Activated T-helper 1 cell treated with anti-CD3 and anti-CD28 coated beads, Interleukin-2, amount 50 U/mL, for 16 hours (primary cell): ENCODE results near the gene CD58.
"Not testable (repeated sequence)": the region's sequence is repeated elsewhere in the genome, so short reads cannot be mapped to it uniquely, and the experiment has no call there.

ENCODE experiments used
- DNase-seq, 2 donors: peaks; one replicate each; pipeline ENCODE4 v3.0.0-alpha.2; 2020; ENCODE audit warnings: low read depth in 1 of 2, low spot score in 1 of 2

The CD58 gene

GRCh38 chr1:116571215-116571919 lies 541 bp upstream of the CD58 start:
- no peak for DNase-seq

GRCh38 chr1:116569776-116570357 lies 959 bp downstream of the CD58 start:
- peak; percentile 20 to 48 for DNase-seq

GRCh38 chr1:116569381-116569670 lies 1.5 kb downstream of the CD58 start:
- no peak for DNase-seq

- no peak for DNase-seq
Measured at GRCh38 chr1:116568662-116569380, 2.0 kb downstream of the CD58 start.

- DNase-seq: no peak
Measured at GRCh38 chr1:116567790-116568661, 2.8 kb downstream of the CD58 start.

DNA sequence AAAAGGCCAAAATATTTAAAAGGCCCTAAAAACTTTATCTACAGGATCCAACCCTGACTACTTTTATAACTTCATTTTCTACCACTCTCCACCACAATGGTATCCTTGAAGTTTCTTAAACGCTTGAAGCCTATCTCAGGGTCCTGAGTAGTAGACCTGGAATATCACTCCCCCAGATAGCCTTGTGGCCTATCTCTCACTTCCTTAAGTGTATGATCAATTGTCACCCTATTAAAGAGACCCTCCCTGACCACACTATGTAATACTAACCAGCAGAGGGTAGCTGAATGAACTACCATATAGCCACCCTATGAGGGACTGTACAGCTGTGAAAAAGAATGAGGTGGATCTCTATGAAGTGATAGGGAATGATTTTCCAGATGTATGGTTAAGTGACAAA lies 5.6 kb downstream of the CD58 start:
- DNase-seq: no peak

DNA sequence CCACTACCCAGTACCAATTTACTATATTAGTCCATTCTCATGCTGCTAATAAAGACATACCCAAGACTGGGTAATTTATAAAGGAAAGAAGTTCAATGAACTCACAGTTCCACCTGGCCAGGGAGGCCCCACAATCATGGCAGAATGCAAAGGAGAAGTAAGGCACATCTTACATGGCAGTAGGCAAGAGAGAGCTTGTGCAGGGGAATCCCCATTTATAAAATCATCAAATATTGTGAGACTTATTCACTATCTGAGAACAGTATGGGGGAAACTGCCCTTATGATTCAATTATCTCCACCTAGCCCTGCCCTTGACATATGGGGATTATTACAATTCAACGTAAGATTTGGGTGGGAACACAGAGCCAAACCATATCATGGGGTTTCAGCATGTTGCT lies 6.4 kb downstream of the CD58 start:
- DNase-seq: no peak

DNA sequence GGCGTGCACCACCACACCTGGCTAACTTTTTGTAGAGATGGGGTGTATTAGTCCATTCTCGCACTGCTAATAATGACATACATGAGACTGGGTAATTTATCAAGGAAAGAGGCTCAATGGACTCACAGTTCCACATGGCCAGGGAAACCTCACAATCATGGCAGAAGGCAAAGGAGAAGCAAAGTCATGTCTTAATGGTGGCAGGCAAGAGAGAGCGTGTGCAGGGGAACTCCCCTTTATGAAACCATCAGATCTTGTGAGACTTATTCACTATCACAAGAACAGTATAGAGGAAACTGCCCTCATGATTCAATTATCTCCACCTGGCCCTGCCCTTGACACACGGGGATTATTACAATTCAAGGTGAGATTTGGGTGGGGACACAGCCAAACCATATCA lies 8.4 kb downstream of the CD58 start:
- not testable (repeated sequence) for DNase-seq

GRCh38 chr1:116561563-116561962 lies 9.3 kb downstream of the CD58 start:
- DNase-seq: no peak

- no peak for DNase-seq
Measured at GRCh38 chr1:116560704-116561490, 9.9 kb downstream of the CD58 start.

DNA sequence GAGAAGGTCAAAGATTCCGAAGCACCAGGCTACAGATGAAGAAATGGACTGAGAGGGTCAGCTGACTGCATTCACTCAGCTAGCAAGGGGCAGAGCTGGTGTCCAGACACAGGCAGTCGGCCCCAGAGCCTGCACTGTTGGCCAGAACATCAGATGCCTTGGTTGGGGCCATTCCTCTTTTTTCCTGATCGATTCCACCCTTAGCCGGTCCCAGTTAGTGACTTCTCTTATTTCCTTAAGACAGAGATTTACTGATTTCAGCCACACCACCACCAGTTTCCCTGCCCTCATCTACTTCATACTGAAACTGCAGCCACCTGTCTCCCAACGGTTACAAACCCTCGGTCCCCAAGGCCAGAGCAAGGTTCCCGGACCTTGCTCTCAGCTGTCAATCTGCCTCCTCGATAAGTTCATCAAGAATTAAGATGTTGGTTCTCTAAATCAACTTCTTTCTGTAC lies 11.5 kb downstream of the CD58 start:
- DNase-seq: no peak

- no peak for DNase-seq
Measured at GRCh38 chr1:116558571-116558970, 12.3 kb downstream of the CD58 start.

DNA sequence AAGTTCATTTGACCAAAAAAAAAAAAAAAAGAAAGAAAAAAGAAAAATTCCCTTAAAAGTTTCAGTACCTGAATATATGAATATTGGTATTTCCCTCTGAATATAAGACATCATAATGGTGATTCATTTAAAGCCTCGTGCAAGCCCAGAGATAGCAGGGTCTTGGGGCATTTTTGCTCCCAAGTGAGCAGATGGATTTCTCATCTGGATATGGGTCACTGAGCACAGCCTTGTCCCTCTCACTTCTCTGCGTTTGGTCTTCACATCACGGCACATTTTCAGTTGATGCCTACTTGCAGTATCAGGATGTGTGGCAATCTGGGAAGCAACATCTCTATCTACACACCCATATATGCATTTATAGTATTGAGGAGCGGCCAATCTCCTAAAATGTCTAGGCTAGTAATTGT lies 12.7 kb downstream of the CD58 start:
- DNase-seq: no peak

- no peak for DNase-seq
Measured at GRCh38 chr1:116557323-116557878, 13.4 kb downstream of the CD58 start.

DNA sequence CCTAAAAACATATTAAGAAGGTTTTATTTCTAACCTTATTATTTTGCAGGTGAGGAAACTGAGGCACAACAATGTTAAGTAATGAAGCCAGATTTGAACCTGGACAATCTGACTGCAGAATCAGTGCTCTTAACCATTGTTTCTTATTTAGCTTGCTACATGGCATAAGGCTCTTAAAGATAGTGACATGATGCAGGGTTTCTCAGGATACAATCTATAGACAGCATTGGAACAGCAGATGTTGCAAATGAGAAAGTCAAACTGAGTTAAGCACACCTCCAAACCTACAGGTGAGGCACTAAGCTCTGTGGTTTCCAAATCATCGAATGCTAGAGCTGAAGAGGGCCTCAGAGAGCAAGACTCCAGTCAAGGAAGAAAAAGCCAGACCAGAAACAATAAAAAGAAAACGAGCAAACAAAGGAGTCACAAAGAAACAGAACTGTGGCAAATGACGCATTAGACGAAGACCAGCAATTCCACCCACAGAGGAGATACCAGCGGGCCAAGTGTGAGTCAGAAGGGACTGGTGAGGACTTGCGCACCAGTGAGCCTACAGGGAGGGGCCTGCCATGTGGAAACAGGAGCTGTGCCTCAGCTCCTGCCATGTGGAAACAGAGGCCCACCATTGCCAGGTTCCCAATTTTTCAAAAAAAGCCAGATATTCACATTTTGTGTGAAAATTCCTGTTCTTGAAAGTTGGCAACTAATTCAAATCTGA lies 14.4 kb downstream of the CD58 start:
- peak; percentile 36 to 67 for DNase-seq

DNA sequence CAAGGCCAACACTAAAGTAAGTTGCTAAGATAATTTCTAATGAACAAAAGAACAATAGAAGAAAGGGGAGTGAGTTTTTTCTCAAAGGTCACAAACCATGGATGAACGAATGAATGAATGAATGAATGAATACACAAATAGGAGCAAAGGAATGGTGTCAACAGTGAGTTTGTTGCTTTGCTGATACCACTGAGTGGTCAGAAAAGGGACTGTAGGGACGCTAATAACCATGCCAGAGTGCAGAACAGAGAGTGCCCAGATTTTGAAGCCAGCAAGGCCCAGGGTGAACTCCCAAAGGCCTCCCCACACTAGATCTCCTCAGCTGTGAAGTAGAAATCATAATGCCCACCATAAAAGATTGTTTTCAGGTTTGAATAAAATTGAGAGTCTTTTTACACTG lies 15.9 kb downstream of the CD58 start:
- no peak for DNase-seq

DNA sequence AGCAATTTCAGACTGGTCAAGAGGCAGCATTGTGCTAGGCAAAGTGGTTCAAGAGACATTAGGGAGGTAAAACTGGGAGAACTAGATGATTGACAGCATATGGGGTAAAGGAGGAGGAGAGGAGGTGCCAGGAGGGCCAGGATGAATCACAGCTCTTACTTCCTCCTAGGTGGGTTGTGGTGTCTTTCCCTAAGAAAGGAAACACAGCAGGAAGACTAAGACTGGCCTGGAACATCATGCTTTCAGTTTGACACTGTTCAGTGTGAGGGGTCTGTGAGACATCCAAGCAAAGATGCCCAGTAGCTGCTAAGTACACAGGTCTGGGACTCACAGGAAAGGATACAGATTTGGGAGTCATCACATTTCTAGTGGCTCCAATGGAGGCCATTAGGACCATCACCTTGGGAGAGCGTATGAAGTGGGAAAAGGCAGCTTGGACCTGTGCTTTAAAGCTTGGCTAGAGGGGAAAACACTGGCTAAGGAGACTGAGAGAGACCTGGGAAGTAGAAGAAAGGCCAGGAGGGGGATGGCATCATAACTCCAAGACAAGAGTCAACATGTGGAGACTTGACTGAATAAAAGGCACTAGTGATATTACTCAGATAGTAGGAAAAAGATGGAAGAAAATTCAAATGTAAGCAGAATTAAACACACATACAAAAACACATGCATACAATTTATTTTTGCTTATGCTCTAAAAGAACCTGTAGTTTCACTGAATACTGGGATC lies 17.3 kb downstream of the CD58 start:
- DNase-seq: no peak

DNA sequence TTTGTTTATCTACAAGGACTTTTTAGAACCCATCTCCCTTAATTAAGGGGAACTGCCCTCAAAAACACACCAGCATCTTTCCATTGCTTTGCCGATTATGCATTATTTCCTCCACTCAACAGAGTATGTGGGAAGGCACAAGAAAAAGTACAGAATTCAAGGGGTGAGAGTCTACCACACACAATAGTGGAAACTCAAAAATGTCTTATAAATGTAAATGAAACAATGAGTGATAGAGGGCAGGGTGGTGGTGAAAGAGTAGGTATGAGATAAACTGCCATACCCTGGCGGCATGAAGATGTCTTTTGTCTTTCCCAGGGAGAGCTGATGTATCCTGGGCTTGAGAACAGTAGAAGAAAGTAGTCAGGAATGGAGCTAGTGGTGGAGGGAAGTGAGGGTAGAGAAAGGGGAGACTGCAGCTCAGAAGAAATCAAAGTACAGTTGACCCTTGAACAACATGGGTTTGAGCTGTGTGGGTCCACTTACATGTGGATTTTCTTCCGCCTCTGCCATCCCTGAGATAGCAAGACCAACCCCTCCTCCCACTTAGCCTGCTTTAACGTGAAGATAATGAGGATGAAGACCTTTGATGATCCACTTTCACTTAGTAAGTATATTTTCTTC lies 24.4 kb downstream of the CD58 start:
- DNase-seq: no peak

GRCh38 chr1:116545359-116545705 lies 25.5 kb downstream of the CD58 start:
- DNase-seq: no peak
